HAP-1 (cell line): ENCODE data around the gene SHOX.

ENCODE experiments used
- DNase-seq, 2 experiments: peaks; one replicate each; pipeline ENCODE4 v3.0.0-alpha.2; 2016 to 2020; ENCODE audit warnings: low spot score in 2 of 2
- H3K27me3 ChIP-seq: fragments of 250-450 bp; sonication (Bioruptor Pico); 2 replicates; pipeline ENCODE4 v1.5.1; 2020; ENCODE audit warnings: low read depth, mild to moderate bottlenecking, moderate library complexity
- H3K36me3 ChIP-seq: fragments of 250-450 bp; sonication (Bioruptor Pico); replicated peaks from 2 replicates; pipeline ENCODE4 v1.5.1; 2020; ENCODE audit warnings: mild to moderate bottlenecking
- H3K4me1 ChIP-seq: fragments of 250-450 bp; sonication (Bioruptor Pico); 2 replicates; pipeline ENCODE4 v1.5.1; 2020; ENCODE audit warnings: mild to moderate bottlenecking
- H3K4me3 ChIP-seq: fragments of 250-450 bp; sonication (Bioruptor Pico); 2 replicates; pipeline ENCODE4 v1.5.1; 2020; ENCODE audit warnings: mild to moderate bottlenecking, moderate library complexity
- H3K9me3 ChIP-seq: fragments of 250-450 bp; sonication (Bioruptor Pico); 2 replicates; pipeline ENCODE4 v1.5.1; 2020; ENCODE audit warnings: mild to moderate bottlenecking, moderate library complexity
- in situ Hi-C: fragments of 300-500 bp; cut with MboI; formaldehyde crosslinking; loops from 3 replicates; pipeline ENCODE4 v1.14.3; 2020; ENCODE audit warnings: low sequenced_read_pairs, inconsistent platforms, mixed read lengths

The SHOX gene

GRCh38 chrX:638482-639131, 8.0 kb downstream of the SHOX start:
- in situ Hi-C loops, result no loop called here
- Histone ChIP-seq H3K4me3 (no peak overlapping the region), H3K9me3 (no peaks in the 10 kb centered on the region), H3K36me3 (no peaks in the 10 kb centered on the region), H3K27me3 (no peaks in the 10 kb centered on the region), H3K4me1 (no peaks in the 10 kb centered on the region)
- no peak for DNase-seq

- H3K36me3 ChIP-seq, result no peaks in the 10 kb centered on the region
- no peaks in the 10 kb centered on the region for H3K4me1 ChIP-seq
- in situ Hi-C loops, result no loop called here
- DNase-seq, result no peak
- no peak overlapping the region for H3K4me3 ChIP-seq
- H3K9me3 ChIP-seq, result no peaks in the 10 kb centered on the region
- H3K27me3 ChIP-seq, result no peaks in the 10 kb centered on the region
These were observed 8.6 kb downstream of the SHOX start for GRCh38 chrX:639151-639550.

GRCh38 chrX:640641-641040, 10.1 kb downstream of the SHOX start:
- H3K4me3 ChIP-seq, result no peak overlapping the region
- no peaks in the 10 kb centered on the region for H3K4me1 ChIP-seq
- no peaks in the 10 kb centered on the region for H3K9me3 ChIP-seq
- in situ Hi-C loops, result no loop called here
- DNase-seq, result no peak
- no peaks in the 10 kb centered on the region for H3K36me3 ChIP-seq
- no peaks in the 10 kb centered on the region for H3K27me3 ChIP-seq

GRCh38 chrX:641671-642435, 11.3 kb downstream of the SHOX start:
- in situ Hi-C loops, result no loop called here
- no peaks in the 10 kb centered on the region for H3K36me3 ChIP-seq
- no peaks in the 10 kb centered on the region for H3K9me3 ChIP-seq
- DNase-seq, result no peak
- H3K27me3 ChIP-seq, result no peaks in the 10 kb centered on the region
- no peaks in the 10 kb centered on the region for H3K4me1 ChIP-seq
- H3K4me3 ChIP-seq, result no peak overlapping the region

GRCh38 chrX:642436-643240, 12.0 kb downstream of the SHOX start:
- in situ Hi-C loops, result no loop called here
- Histone ChIP-seq H3K27me3 (no peaks in the 10 kb centered on the region), H3K36me3 (no peaks in the 10 kb centered on the region)

GRCh38 chrX:643241-643595, 12.6 kb downstream of the SHOX start:
- H3K27me3 ChIP-seq, result no peaks in the 10 kb centered on the region
- H3K36me3 ChIP-seq, result no peaks in the 10 kb centered on the region
- no peak overlapping the region for H3K4me3 ChIP-seq
- no peaks in the 10 kb centered on the region for H3K4me1 ChIP-seq
- in situ Hi-C loops, result no loop called here
- no peaks in the 10 kb centered on the region for H3K9me3 ChIP-seq
- DNase-seq, result no peak

More at GRCh38 chrX:642436-643240, 12.0 kb downstream of the SHOX start:
- Histone ChIP-seq H3K9me3 (no peaks in the 10 kb centered on the region), H3K4me3 (no peak overlapping the region), H3K4me1 (no peaks in the 10 kb centered on the region)
- DNase-seq, result no peak

GRCh38 chrX:643911-644303, 13.3 kb downstream of the SHOX start:
- Histone ChIP-seq H3K27me3 (no peaks in the 10 kb centered on the region), H3K9me3 (no peaks in the 10 kb centered on the region), H3K4me1 (no peaks in the 10 kb centered on the region), H3K36me3 (no peaks in the 10 kb centered on the region), H3K4me3 (no peak overlapping the region)
- in situ Hi-C loops, result no loop called here
- no peak for DNase-seq

GRCh38 chrX:644304-645281, 14.0 kb downstream of the SHOX start:
- H3K27me3 ChIP-seq, result no peaks in the 10 kb centered on the region
- in situ Hi-C loops, result no loop called here
- H3K4me1 ChIP-seq, result no peaks in the 10 kb centered on the region
- H3K36me3 ChIP-seq, result no peaks in the 10 kb centered on the region
- no peaks in the 10 kb centered on the region for H3K9me3 ChIP-seq
- DNase-seq, result no peak
- no peak overlapping the region for H3K4me3 ChIP-seq

GRCh38 chrX:646228-646495, 15.6 kb downstream of the SHOX start:
- no peaks in the 10 kb centered on the region for H3K4me1 ChIP-seq
- no peaks in the 10 kb centered on the region for H3K9me3 ChIP-seq
- DNase-seq, result no peak
- H3K4me3 ChIP-seq, result no peak overlapping the region
- H3K36me3 ChIP-seq, result no peaks in the 10 kb centered on the region
- in situ Hi-C loops, result no loop called here
- H3K27me3 ChIP-seq, result no peaks in the 10 kb centered on the region

- Histone ChIP-seq H3K4me1 (no peaks in the 10 kb centered on the region), H3K4me3 (no peak overlapping the region), H3K36me3 (no peaks in the 10 kb centered on the region), H3K9me3 (no peaks in the 10 kb centered on the region), H3K27me3 (no peaks in the 10 kb centered on the region)
- in situ Hi-C loops, result no loop called here
- DNase-seq, result no peak
These were observed 16.2 kb downstream of the SHOX start for GRCh38 chrX:646796-647195.

- Histone ChIP-seq H3K9me3 (no peaks in the 10 kb centered on the region), H3K4me1 (no peaks in the 10 kb centered on the region), H3K36me3 (no peaks in the 10 kb centered on the region), H3K27me3 (no peaks in the 10 kb centered on the region), H3K4me3 (no peak overlapping the region)
- in situ Hi-C loops, result no loop called here
- no peak for DNase-seq
These were observed 18.6 kb downstream of the SHOX start for GRCh38 chrX:649166-649565.

- no peak for DNase-seq
- H3K27me3 ChIP-seq, result no peaks in the 10 kb centered on the region
- in situ Hi-C loops, result no loop called here
- H3K4me1 ChIP-seq, result no peaks in the 10 kb centered on the region
- no peaks in the 10 kb centered on the region for H3K9me3 ChIP-seq
- no peak overlapping the region for H3K4me3 ChIP-seq
- H3K36me3 ChIP-seq, result no peaks in the 10 kb centered on the region
These were observed 19.7 kb downstream of the SHOX start for GRCh38 chrX:650324-650723.

- Histone ChIP-seq H3K4me1 (no peaks in the 10 kb centered on the region), H3K36me3 (no peaks in the 10 kb centered on the region), H3K9me3 (no peaks in the 10 kb centered on the region), H3K27me3 (no peaks in the 10 kb centered on the region), H3K4me3 (no peak overlapping the region)
- no peak for DNase-seq
- in situ Hi-C loops, result no loop called here
These were observed 20.2 kb downstream of the SHOX start for GRCh38 chrX:650811-651210.
